Keratinocyte (primary cell): ENCODE results near the gene ZMAT3. TPM values are rescaled to one million over a fixed set of nuclear protein-coding genes. Genes with fewer than 3 reads are reported as not detected.

Experiments used
- DNase-seq: peaks from one replicate; pipeline ENCODE4 v3.0.0-alpha.2; 2011; ENCODE audit warnings: low read depth, missing footprints, low spot score
- FAIRE-seq: peaks from 2 replicates; lab custom pipeline; 2011; peaks lifted over from hg19 to GRCh38; lab: Jason Lieb, UNC
- H2AFZ ChIP-seq: 2 replicates; pipeline ENCODE4 v1.6.0; 2012; ENCODE audit warnings: low read length, control low read depth, inconsistent platforms; ENCODE audit not compliant: control insufficient read depth
- H3K27ac ChIP-seq: 2 replicates; pipeline ENCODE4 v1.5.1; 2011; ENCODE audit warnings: low read length; ENCODE audit not compliant: control insufficient read depth, insufficient read depth
- H3K27me3 ChIP-seq: 3 replicates; pipeline ENCODE4 v1.6.0; 2011; ENCODE audit warnings: low read length; ENCODE audit not compliant: control insufficient read depth, insufficient read depth; ENCODE audit errors: extremely low read depth
- H3K36me3 ChIP-seq, 2 experiments: 2 replicates in 1 of 2; 3 replicates in 1 of 2; pipeline ENCODE4 v1.5.1; 2011; ENCODE audit warnings: low read length in 2 of 2, mild to moderate bottlenecking in 1 of 2; ENCODE audit not compliant: control insufficient read depth in 2 of 2, insufficient read depth in 2 of 2; ENCODE audit errors: extremely low read depth in 1 of 2
- H3K4me1 ChIP-seq: 3 replicates; pipeline ENCODE4 v1.5.1; 2011; ENCODE audit warnings: low read length; ENCODE audit not compliant: control insufficient read depth, insufficient read depth; ENCODE audit errors: extremely low read depth
- H3K4me2 ChIP-seq: 3 replicates; pipeline ENCODE4 v1.6.0; 2011; ENCODE audit warnings: low read depth, low read length; ENCODE audit not compliant: control insufficient read depth, insufficient read depth; ENCODE audit errors: extremely low read depth
- H3K4me3 ChIP-seq, 3 experiments: fragments of 200-600 bp in 1 of 3; sonication (generic) in 1 of 3; 2 replicates in 2 of 3; 3 replicates in 1 of 3; pipeline ENCODE4 v1.5.1; 2011 to 2016; ENCODE audit warnings: low read length in 3 of 3, mild to moderate bottlenecking in 3 of 3, control low read depth in 2 of 3, inconsistent platforms in 1 of 3, low read depth in 1 of 3, mixed read lengths in 1 of 3, mixed run types in 1 of 3, moderate library complexity in 1 of 3; ENCODE audit not compliant: control insufficient read depth in 2 of 3, insufficient read depth in 2 of 3; ENCODE audit errors: extremely low read depth in 1 of 3
- H3K79me2 ChIP-seq: 2 replicates; pipeline ENCODE4 v1.6.0; 2012; ENCODE audit warnings: low read length; ENCODE audit not compliant: control insufficient read depth, insufficient read depth
- H3K9ac ChIP-seq: 3 replicates; pipeline ENCODE4 v1.6.0; 2011; ENCODE audit warnings: low read length; ENCODE audit not compliant: control insufficient read depth, insufficient read depth; ENCODE audit errors: extremely low read depth
- H3K9me1 ChIP-seq: 3 replicates; pipeline ENCODE4 v1.6.0; 2011; ENCODE audit warnings: low read length; ENCODE audit not compliant: control insufficient read depth, insufficient read depth; ENCODE audit errors: extremely low read depth
- H3K9me3 ChIP-seq: 2 replicates; pipeline ENCODE4 v1.5.1; 2012; ENCODE audit warnings: low read depth, low read length; ENCODE audit not compliant: control insufficient read depth
- H4K20me1 ChIP-seq: 3 replicates; pipeline ENCODE4 v1.6.0; 2011; ENCODE audit warnings: low read length; ENCODE audit not compliant: control insufficient read depth, insufficient read depth; ENCODE audit errors: extremely low read depth
- EZH2 ChIP-seq: IDR thresholded peaks from one replicate; pipeline ENCODE4 v1.6.1; 2012; ENCODE audit warnings: inconsistent platforms, mild to moderate bottlenecking, low read length, moderate library complexity
- dilution Hi-C: fragments of 300-500 bp; cut with MboI; formaldehyde crosslinking; loops from one replicate; pipeline ENCODE4 v1.7.0; 2020; ENCODE audit warnings: low sequenced_read_pairs; ENCODE audit not compliant: extremely low pct_ligation_motif_present
- polyA plus RNA-seq, 5 experiments: library from polyadenylated mRNA; depleted of rRNA in 3 of 5; stranded (reverse) in 3 of 5; stranded (forward) in 1 of 5; unstranded in 1 of 5; fragments of >200 nt; gene quantifications; 1 replicate in 1 of 5; 2 replicates in 3 of 5; 3 replicates in 1 of 5; pipeline versions ENCODE4 v1.2.1 to v1.2.3, GENCODE V29; 2011 to 2012; ENCODE audit warnings: missing spikeins in 2 of 5, low read depth in 1 of 5, low replicate concordance in 1 of 5
- TF ChIP-seq, protein P1 (sequence below), 3 experiments: IDR thresholded peaks in 1 of 3; conservative IDR thresholded peaks in 1 of 3; optimal IDR thresholded peaks in 1 of 3; 2 replicates in 2 of 3; 3 replicates in 1 of 3; pipeline versions ENCODE3 to v1.5.1; 2011; ENCODE audit warnings: low read length in 3 of 3, mild to moderate bottlenecking in 3 of 3, moderate library complexity in 2 of 3, control low read depth in 1 of 3, inconsistent platforms in 1 of 3; ENCODE audit not compliant: insufficient read depth in 2 of 3; ENCODE audit errors: extremely low read depth in 1 of 3

ZMAT3 gene
- polyA plus RNA-seq, 1 donor (not counting 4 experiments of a cell fraction or from before 2014, with no cell fraction given) = 15.5 TPM

DNA sequence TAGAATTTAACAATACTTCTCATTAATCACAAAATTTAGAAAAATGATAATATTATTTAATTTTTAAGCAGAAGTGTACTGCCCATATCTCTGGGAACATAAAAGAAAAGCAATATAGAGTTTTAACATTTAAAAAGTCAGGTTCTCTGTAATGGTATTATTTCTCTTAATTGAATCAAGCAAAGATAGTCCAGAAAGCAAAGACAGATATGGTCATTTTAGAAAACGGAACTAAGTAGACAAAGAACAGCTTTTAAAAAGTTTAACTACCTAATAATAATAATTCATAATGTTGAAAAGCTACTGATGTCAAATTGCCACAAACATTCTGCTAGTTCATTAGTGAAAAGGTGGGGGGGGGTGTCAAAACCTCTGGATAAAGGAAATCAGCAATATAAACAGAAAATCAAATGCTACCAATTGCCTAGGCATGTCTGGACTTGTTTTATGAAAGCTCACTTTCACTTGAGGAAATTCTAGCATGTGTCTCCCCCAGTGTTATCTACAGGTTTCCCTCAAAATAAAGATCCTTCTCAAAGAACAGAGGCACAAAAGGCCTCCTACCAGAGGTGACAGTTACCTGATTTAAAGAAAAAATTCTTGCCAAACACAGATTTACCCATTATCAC, 1.7 kb downstream of the ZMAT3 start:
- Histone ChIP-seq H3K79me2 (peaks cover 52% of the 10 kb centered on the region), H3K27me3 (no peaks in the 10 kb centered on the region), H2AFZ (no peak overlapping the region), H3K9ac (peak overlapping the region; percentile 84), H3K9me1 (no peaks in the 10 kb centered on the region), H3K4me3 (peak overlapping the region; percentile 60 to 95 (median 93)), H3K4me1 (peaks cover 21% of the 10 kb centered on the region), H4K20me1 (no peaks in the 10 kb centered on the region), H3K4me2 (peak overlapping the region; percentile 96), H3K36me3 (peaks cover 2 to 20% of the 10 kb centered on the region in 2 experiments), H3K27ac (peak overlapping the region; percentile 75), H3K9me3 (no peaks in the 10 kb centered on the region)
- dilution Hi-C loops = no loop called here
- FAIRE-seq (no peak), DNase-seq (no peak)
- no peak for TF ChIP-seq EZH2
- TF ChIP-seq, protein P1, sequence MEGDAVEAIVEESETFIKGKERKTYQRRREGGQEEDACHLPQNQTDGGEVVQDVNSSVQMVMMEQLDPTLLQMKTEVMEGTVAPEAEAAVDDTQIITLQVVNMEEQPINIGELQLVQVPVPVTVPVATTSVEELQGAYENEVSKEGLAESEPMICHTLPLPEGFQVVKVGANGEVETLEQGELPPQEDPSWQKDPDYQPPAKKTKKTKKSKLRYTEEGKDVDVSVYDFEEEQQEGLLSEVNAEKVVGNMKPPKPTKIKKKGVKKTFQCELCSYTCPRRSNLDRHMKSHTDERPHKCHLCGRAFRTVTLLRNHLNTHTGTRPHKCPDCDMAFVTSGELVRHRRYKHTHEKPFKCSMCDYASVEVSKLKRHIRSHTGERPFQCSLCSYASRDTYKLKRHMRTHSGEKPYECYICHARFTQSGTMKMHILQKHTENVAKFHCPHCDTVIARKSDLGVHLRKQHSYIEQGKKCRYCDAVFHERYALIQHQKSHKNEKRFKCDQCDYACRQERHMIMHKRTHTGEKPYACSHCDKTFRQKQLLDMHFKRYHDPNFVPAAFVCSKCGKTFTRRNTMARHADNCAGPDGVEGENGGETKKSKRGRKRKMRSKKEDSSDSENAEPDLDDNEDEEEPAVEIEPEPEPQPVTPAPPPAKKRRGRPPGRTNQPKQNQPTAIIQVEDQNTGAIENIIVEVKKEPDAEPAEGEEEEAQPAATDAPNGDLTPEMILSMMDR (optimal IDR thresholded peaks at IDR 0.05 in 1 of 3, IDR thresholded peaks at IDR 0.05 in 1 of 3, conservative IDR thresholded peaks at IDR 0.05 in 1 of 3; ENCODE audit: extremely low read depth in 1 of 3, insufficient read depth in 2 of 3, low read length in 3 of 3) = no peak

DNA sequence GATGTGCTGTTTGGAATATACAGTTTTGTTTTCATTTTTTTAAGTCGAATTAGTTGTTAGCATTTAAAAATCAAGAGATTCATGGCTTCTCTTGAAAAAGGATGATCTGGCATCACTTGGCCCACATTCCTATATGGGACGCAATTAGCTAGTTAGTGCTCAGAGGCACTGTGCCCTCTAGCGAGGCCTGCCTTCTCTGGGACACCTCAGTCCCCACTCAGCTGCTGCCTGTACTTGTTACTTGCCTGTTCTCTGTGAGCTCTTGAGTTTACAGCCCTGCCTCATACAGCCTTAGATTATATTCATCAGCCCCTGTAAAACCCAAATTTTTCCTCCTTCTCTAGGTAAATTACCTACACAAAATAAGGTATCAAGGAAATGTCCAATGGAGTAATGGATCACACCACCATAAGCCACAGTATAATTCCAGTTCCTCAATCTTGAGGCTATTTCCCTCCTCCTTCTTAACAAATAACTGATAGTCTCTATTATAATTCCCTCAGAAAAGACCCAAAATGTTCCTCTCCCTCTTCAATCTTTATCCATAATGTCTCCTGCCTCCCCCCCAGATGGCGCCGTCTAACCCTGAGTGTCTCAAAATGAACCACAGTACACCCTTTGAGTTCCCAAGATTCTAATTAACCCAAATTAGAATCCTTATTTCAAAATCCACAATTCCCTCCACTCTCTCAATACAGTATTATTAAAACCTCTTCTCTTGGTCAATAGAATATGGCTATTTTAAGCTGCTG, 2.7 kb downstream of the ZMAT3 start:
- Histone ChIP-seq H3K9me3 (no peaks in the 10 kb centered on the region), H3K36me3 (peaks cover 3 to 24% of the 10 kb centered on the region in 2 experiments), H3K4me3 (peak overlapping the region in 1 of 3 experiments; percentile 93), H3K4me2 (peak overlapping the region; percentile 96), H3K79me2 (peaks cover 61% of the 10 kb centered on the region), H3K4me1 (peaks cover 21% of the 10 kb centered on the region), H2AFZ (no peak overlapping the region), H3K27me3 (no peaks in the 10 kb centered on the region), H4K20me1 (no peaks in the 10 kb centered on the region), H3K9me1 (no peaks in the 10 kb centered on the region), H3K27ac (no peak overlapping the region), H3K9ac (no peak overlapping the region)
- TF ChIP-seq, protein P1 (optimal IDR thresholded peaks at IDR 0.05 in 1 of 3, IDR thresholded peaks at IDR 0.05 in 1 of 3, conservative IDR thresholded peaks at IDR 0.05 in 1 of 3; ENCODE audit: extremely low read depth in 1 of 3, insufficient read depth in 2 of 3, low read length in 3 of 3) = peak; percentile 26 to 57 (median 50)
- no peak for TF ChIP-seq EZH2
- DNase-seq (no peak), FAIRE-seq (no peak)
- dilution Hi-C loops = no loop called here
